ENCODE data around the gene DEFB129.
"Not testable (repeated sequence)": the region's sequence is repeated elsewhere in the genome, so short reads cannot be mapped to it uniquely, and the experiment has no call there.

GRCh38 chr20:203630-204029 lies 23.4 kb upstream of the DEFB129 start:
- not testable (repeated sequence) for TF ChIP-seq POLR2AphosphoS5, POLR2A (IDR thresholded peaks at IDR 0.05)
- TF ChIP-seq, protein P1, sequence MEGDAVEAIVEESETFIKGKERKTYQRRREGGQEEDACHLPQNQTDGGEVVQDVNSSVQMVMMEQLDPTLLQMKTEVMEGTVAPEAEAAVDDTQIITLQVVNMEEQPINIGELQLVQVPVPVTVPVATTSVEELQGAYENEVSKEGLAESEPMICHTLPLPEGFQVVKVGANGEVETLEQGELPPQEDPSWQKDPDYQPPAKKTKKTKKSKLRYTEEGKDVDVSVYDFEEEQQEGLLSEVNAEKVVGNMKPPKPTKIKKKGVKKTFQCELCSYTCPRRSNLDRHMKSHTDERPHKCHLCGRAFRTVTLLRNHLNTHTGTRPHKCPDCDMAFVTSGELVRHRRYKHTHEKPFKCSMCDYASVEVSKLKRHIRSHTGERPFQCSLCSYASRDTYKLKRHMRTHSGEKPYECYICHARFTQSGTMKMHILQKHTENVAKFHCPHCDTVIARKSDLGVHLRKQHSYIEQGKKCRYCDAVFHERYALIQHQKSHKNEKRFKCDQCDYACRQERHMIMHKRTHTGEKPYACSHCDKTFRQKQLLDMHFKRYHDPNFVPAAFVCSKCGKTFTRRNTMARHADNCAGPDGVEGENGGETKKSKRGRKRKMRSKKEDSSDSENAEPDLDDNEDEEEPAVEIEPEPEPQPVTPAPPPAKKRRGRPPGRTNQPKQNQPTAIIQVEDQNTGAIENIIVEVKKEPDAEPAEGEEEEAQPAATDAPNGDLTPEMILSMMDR (IDR thresholded peaks at IDR 0.05 in 8 of 11, conservative IDR thresholded peaks at IDR 0.05 in 3 of 11), result not testable (repeated sequence)

Measured in spleen (tissue), 7 donors.